GM04504 (cell line): ENCODE data around the gene MIF4GD.
"Not testable (repeated sequence)": the region's sequence is repeated elsewhere in the genome, so short reads cannot be mapped to it uniquely, and the experiment has no call there.

Experiments
- DNase-seq: peaks from one replicate; pipeline ENCODE4 v3.0.0-alpha.2; 2012; ENCODE audit warnings: low read depth

The MIF4GD gene

GRCh38 chr17:75288770-75289114 lies 17.7 kb upstream of the MIF4GD start:
- no peak for DNase-seq

GRCh38 chr17:75288359-75288758 lies 17.3 kb upstream of the MIF4GD start:
- DNase-seq = no peak

DNA sequence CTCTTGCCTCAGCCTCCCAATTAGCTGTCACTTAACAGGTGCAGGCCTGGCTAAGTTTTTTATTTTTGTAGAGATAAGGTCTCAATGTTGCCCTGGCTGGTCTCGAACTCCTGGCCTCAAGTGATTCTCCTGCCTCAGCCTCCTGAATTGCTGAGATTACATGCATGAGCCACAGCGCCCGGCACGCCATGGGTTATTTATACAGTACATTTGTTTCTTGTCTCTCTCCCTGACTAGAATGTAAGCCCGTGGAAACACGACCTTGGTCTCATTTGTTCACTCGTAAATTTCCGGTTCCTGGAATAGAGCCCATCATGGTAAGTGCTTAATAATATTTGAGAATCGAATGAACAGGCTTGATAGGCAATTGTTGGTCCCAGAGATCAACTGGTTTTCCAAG lies 16.2 kb upstream of the MIF4GD start:
- no peak for DNase-seq

DNA sequence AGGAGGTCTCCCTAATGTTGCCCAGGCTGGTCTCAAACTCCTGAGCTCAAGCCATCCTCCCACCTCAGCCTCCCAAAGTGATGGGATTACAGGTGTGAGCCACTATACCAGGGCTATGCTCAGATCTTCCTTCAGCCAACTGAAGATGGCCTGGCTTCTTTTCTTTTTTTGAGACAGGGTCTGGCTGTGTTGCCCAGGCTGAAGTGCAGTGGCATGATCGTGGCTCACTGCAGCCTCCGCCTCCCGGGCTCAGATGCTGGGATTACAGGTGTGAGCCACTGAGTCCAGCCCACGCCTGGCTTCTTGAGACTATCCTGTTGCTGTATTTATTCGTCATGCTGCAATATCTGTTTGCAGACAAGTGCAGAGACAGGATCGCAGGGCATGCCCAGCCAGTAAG lies 14.1 kb upstream of the MIF4GD start:
- no peak for DNase-seq

GRCh38 chr17:75280189-75280588 lies 9.2 kb upstream of the MIF4GD start:
- DNase-seq = not testable (repeated sequence)

DNA sequence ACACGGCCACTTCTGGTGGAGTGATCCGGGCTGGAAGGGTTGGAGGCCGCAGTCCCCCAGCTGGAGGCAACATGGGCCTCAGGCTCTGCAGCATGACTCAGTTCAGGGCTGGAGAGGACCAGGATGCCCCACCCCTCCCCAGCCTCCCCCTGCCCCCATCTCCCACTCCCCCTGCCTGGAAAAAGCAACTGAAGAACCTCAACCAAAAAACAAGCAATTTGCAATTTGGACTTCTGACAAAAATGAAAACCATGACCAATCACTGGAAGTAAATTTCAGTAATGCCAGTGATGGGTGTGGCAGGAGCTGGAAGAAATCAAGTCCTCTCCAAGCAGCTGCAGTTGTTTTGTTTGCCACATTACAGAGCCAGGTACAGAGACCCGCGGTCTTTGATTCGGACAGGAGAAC lies 6.6 kb upstream of the MIF4GD start:
- peak; percentile 75 for DNase-seq

DNA sequence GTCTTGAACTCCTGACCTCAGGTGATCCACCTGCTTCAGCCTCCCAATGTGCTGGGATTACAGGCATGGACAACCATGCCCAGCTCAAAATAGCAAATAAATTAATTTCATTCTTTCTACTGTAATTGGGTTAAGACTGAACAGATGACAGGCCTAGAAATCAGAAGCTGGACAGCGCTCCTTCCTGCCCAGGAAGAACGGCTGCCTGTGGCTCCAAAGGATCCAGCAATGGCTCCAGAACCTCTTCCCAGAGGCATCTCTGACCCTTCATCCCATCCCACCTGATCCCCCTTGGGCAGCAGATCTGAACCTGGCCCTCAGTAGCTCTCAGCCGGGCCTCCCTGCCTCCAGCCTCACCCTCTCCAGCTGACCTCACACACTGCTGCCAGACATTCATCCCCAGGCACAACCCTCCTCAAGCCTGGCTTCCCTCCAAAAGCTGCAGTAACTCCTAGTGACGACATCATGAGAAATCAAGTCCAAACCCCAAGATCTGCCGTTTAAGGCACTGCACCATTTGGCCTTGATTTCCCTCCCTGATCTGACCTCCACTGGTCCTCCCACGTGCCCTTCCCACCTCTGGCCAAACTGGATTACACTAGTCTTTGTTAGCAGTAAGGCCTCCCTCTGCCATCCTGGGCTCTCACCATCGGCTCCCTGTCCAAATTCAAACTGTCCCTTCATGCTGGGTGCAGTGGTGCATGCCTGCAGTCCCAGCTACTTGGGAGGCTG lies 3.1 kb upstream of the MIF4GD start:
- DNase-seq = peak; percentile 49

DNA sequence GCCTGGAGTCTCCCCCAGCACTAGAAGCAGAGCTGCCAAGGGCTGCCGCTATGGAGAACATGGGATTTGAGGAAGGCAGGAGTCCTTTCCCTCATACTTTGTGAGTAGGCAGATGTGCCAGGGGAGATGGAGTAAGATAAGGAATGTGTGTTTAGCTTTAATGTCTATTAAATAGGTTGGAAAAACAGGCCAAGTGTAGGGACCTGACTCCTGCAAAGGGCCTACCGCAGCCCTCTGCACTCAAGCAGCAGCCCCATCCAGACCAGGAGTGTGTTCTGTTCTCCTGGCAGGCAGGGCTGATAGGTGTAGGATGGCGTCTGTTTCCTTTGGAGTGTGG lies 1.8 kb upstream of the MIF4GD start:
- DNase-seq = no peak

DNA sequence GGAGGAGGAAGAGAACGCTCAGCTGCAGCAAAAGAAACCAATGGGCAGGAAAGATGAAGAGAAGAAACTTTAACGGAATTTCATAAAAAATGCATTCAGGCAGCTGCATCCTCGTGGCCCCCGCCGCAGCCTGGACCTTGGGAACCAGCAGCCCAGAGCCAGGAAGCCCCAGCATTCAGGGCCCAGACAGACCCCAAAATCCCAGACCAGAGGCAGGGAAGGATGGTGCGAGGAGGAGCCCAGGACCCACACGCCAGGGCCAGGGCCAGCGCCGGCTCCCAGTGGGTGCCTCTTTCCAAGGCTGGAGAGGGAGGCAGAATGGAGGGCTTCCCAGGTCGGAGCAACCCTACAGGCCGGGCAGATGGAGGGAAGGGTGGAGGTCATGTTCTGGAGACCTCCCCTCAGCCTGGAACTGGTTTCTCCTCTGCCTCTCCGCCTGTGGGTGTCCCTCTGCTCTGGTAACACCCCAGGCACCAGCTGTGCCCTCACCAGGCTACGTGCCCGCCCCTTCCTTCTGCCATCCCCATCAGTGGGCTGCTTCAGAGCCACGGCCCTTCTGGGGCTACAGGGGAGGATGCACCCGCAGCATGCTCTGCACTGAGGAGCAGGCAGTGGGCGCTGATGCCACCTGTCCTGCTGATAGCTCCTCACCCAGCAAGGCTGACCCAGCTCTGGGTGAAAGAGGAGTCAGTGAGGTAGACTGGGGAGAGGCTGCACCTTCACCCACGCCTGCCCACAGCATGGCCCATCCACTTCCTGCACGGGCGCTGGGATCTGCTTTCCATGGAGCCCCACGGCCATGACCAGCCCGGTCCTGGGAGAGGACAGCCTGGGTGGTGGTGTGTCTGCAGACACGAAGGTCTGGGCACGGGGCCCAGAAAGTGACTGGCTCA lies 1.2 kb upstream of the MIF4GD start:
- DNase-seq = peak; percentile 63

GRCh38 chr17:75271233-75271954 lies 363 bp upstream of the MIF4GD start:
- peak; percentile 36 for DNase-seq

DNA sequence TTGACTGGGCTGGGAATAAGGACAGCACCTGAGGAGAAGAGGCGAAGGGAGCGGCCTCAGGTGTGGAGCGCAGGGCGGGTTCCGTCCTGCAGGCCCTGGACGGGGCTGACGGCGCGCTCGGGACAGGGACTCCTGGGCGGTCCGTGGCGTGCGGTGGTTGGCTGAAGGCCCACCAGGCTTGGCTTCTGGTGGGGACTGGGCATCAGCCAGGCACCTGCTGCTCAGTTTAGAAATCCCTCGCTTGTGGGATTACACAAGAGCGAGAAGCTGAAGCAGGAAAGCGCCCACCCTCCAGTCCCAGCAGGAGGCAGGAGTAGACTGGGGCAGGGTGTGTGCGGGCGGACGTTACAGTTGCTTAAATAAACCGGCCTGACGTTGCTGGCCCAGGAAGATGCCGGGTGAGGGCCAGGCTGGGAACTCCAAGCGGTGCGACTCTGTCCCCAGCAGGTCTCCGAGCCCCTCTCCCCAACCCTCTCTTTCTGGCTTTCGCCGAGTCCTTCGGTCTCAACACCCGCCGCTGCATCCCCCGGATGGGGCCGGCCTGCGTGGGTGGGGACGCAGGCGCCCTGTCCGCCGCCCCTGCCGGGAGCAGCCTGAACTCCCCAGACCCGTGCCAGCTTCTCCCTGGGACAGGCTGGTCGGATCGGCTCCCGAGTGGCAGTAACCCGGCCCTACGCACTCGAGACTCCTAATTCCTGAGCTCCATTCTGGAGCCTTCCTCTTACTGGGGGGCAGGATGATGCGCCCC lies 639 bp downstream of the MIF4GD start:
- DNase-seq = peak; percentile 42

DNA sequence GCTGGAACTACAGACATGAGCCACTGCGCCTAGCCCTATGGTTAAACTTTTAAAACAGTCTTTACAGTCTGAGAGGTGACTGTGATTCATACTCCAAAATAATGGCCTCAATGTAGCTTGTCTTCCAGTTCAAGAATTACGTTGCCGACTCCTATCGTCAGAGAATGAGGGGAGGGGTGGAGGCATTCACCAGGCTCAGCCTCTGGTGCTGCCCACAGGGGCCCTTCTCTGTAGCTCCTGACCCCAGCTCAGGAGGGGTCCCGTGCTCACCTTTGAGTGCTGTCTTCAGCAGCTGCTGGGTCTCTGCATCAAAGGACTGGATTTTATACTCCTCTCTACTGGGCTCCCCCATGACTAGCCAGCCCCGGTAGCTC lies 1.2 kb downstream of the MIF4GD start:
- DNase-seq = no peak

- DNase-seq = no peak
Measured at GRCh38 chr17:75267411-75268232, 3.4 kb downstream of the MIF4GD start.

- no peak for DNase-seq
Measured at GRCh38 chr17:75267153-75267410, 3.9 kb downstream of the MIF4GD start.

DNA sequence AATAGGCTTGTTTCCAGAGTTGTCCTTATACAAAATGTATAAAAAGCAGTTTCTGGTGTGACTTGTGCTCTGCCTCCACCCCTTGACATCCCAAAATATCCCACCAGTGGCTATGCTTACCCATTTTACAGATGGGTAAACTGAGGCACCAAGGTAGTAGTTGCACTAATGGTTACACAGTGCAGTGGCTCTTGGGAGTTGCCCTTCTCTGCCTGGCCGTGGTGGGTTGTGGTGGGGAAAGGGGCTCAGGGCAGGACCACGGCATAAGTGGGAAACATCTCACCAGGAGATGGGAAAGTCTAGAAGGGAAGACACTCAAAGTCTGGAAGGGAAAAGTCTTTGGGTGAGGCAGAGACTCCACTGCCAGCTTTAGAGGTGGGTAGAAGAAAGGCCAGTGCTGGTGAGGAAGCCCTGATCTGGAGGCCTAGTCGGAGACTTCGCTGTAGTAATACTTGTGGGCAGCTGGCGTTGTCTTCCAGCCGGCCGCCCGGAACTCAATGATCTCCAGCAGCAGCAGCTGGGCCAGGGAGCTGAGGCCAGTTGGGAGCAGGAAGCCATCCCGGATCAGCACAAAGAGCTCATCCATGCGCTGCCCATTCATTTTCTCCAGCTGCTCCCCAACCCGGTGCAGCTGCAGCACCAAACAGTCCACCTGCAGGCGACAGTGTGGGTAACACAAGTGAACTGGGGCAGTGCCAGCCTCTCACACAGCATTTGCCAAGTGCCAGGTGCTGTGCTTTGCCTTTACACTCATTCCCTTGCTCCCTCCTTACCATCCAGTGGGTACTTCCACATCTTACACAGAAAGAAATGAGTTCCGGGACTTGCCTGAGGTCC lies 4.5 kb downstream of the MIF4GD start:
- no peak for DNase-seq

DNA sequence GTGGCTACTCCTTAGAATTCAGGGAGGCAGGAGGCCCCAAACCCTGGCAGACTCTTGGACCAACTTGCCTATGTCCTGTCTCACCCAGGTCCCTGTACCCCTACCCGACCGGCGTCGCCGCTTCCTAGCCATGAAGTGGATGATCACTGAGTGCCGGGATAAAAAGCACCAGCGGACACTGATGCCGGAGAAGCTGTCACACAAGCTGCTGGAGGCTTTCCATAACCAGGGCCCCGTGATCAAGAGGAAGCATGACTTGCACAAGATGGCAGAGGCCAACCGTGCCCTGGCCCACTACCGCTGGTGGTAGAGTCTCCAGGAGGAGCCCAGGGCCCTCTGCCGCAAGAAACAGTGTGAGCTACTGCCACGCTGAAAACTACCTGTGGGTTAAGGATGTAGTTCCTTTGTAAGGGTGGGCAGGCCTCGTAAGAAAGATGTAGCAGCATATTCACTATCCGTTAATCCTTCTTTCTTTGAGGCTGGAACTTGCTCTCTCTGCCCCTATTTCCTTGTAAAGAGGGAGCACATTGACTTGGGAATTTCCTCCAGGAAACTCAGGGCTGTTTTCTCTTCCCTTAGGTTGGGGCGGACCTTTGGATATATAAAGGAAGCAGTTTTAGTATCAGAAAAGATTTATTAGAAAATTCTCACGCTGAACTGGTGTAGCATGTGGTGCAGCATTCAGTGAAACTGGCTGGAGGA lies 5.3 kb downstream of the MIF4GD start:
- DNase-seq = no peak

GRCh38 chr17:75263055-75263454 lies 8.0 kb downstream of the MIF4GD start:
- DNase-seq = no peak

DNA sequence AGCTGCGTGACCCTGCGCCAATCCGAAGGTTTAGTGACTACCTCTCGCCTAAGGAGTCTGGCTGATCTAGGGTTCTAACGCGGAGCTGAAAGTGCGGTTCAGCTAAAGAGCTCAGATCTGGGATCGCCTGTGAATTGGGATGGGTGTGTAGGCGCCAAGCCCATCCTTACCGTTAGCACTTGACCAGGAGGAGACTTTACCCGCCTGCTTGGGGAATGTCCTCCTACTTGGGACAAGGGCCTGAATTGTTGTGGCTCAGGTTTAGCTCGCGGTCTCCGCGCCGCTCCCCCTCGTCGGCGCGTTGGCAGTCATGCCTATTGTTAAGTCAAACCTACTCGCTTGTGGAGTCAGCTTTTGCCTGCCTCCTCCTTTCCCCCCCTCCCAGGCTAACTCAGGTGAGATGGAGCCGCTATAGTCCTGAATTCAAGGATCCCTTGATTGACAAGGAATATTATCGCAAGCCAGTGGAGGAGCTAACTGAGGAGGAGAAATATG lies 8.9 kb downstream of the MIF4GD start:
- no peak for DNase-seq

- DNase-seq = peak; percentile 88
Measured at GRCh38 chr17:75261336-75262111, 9.5 kb downstream of the MIF4GD start, which contains the start of the genes GGA3 and MRPS7. TSS of gene GGA3 (minus strand) at chr17:75261606. CDS start at chr17:75261587, 19 bp downstream. TSS of gene MRPS7 (plus strand) at chr17:75261879. CDS start at chr17:75261901, 22 bp downstream.
